ENCODE data around the gene MUC2.

Gene MUC2

DNA sequence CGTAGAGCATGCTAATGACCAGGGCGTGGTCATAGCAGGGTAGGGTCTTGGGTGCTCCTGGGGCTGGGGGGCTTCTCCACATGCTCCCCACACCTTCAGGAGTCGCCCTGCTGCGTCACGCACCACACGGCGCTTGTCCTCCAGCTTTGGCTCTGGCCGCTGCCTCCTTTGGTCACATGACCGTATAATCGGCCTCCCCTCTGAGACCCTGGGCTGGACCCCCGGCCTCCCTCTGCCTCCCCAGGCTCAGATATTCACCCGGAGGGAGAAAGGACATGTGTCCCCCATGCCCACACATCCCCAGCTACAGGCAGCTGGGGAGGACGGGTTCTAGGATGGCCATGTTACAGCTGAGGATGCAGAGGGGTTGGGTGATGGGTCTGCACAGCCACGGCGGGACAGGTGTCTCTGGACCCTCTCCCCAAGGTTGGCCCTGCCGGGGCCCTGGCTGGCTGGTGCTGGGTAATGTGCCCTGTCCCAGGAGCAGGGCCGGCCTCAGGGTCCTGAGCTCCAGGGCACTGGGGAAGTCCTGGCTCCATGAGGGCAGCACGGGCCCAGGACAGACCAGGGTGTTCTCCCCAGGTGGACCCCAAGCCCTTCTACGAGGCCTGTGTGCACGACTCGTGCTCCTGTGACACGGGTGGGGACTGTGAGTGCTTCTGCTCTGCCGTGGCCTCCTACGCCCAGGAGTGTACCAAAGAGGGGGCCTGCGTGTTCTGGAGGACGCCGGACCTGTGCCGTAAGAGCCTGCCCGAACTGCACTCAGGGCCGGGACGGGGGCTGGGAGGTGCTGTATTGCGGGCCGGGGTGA is 14.5 kb downstream of the MUC2 start:
- Histone ChIP-seq H3K9me3 (ENCODE audit: control insufficient read depth in 1 of 2, low read length in 2 of 2) (no peaks in the 10 kb centered on the region), H3K27ac (ENCODE audit: low read depth, low read length) (no peak overlapping the region), H3K4me1 (ENCODE audit: control insufficient read depth in 1 of 2, insufficient read depth in 2 of 2, low read length in 2 of 2) (no peaks in the 10 kb centered on the region), H3K36me3 (ENCODE audit: control insufficient read depth in 1 of 2, insufficient read depth in 2 of 2, low read length in 2 of 2) (peaks cover 0 to 7% of the 10 kb centered on the region in 2 donors), H3K27me3 (ENCODE audit: control insufficient read depth in 1 of 2, insufficient read depth in 2 of 2, low read length in 2 of 2) (no peaks in the 10 kb centered on the region), H3K4me3 (ENCODE audit: low read depth in 1 of 2, low read length in 2 of 2) (no peak overlapping the region), H3K9ac (ENCODE audit: low read depth in 1 of 2, low read length in 2 of 2) (no peak overlapping the region)

GRCh38 chr11:1089738-1090599 is 15.3 kb downstream of the MUC2 start:
- no peak overlapping the region for H3K4me3 ChIP-seq (ENCODE audit: low read depth in 1 of 2, low read length in 2 of 2)
- no peaks in the 10 kb centered on the region for H3K9me3 ChIP-seq (ENCODE audit: control insufficient read depth in 1 of 2, low read length in 2 of 2)
- H3K27me3 ChIP-seq (ENCODE audit: control insufficient read depth in 1 of 2, insufficient read depth in 2 of 2, low read length in 2 of 2) = no peaks in the 10 kb centered on the region
- no peak overlapping the region for H3K9ac ChIP-seq (ENCODE audit: low read depth in 1 of 2, low read length in 2 of 2)
- H3K27ac ChIP-seq (ENCODE audit: low read depth, low read length) = no peak overlapping the region
- H3K36me3 ChIP-seq (ENCODE audit: control insufficient read depth in 1 of 2, insufficient read depth in 2 of 2, low read length in 2 of 2) = peaks cover 0 to 7% of the 10 kb centered on the region in 2 donors
- H3K4me1 ChIP-seq (ENCODE audit: control insufficient read depth in 1 of 2, insufficient read depth in 2 of 2, low read length in 2 of 2) = no peaks in the 10 kb centered on the region

DNA sequence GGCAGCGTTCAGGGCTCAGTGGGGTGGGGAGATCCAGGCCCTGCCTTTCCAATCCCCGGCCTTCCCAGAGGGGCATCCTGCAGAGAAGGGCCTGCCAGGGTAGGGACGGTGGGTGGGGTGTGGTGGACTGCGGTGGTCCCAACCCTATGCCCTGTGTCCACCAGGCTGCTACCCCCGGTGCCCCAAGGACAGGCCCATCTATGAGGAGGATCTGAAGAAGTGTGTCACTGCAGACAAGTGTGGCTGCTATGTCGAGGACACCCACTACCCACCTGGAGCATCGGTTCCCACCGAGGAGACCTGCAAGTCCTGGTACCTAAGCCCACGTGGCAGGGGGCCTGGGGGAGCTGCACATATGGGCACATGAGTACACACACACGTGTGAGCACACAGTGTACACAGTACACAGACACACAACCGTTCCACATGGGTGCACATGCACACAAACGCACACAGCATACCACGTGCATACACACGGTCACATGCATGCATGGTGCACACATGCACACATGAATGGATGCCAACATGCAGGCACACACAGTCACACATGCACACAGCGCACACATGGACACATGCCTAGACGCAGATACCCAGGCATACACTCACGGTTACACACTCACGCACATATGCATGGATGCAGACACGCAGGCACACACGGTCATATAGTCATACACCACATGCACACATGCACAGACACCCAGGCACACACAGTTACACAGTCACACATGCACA is 16.1 kb downstream of the MUC2 start:
- Histone ChIP-seq H3K27ac (ENCODE audit: low read depth, low read length) (no peak overlapping the region), H3K9ac (ENCODE audit: low read depth in 1 of 2, low read length in 2 of 2) (no peak overlapping the region), H3K4me1 (ENCODE audit: control insufficient read depth in 1 of 2, insufficient read depth in 2 of 2, low read length in 2 of 2) (no peaks in the 10 kb centered on the region), H3K4me3 (ENCODE audit: low read depth in 1 of 2, low read length in 2 of 2) (no peak overlapping the region), H3K36me3 (ENCODE audit: control insufficient read depth in 1 of 2, insufficient read depth in 2 of 2, low read length in 2 of 2) (peaks cover 0 to 7% of the 10 kb centered on the region in 2 donors), H3K27me3 (ENCODE audit: control insufficient read depth in 1 of 2, insufficient read depth in 2 of 2, low read length in 2 of 2) (no peaks in the 10 kb centered on the region), H3K9me3 (ENCODE audit: control insufficient read depth in 1 of 2, low read length in 2 of 2) (no peaks in the 10 kb centered on the region)

DNA sequence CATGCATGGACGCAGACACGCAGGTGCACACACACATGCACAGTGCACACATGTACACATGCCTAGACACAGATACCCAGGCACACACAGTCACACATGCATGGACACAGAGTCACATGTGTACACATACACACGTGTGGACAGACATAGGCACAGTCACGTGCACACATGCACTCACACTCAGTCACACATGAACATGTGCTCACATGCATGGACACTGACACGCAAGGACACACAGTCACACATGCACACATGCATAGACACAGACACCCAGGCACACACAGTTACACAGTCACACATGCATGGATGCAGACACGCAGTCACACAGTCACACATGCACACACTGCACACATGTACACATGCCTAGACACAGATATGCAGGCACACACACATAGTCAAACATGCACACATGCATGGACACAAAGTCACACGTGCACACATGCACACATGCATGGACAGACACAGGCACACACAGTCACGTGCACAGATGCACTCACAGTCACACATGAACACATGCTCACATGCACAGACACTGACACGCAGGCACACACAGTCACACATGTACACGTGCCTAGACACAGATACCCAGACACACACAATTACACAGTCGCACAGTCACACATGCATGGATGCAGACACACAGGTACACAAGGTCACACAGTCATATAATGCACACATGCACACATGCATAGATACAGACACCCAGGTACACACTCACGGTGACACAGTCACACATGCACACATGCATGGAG is 16.8 kb downstream of the MUC2 start:
- Histone ChIP-seq H3K9ac (ENCODE audit: low read depth in 1 of 2, low read length in 2 of 2) (no peak overlapping the region), H3K27ac (ENCODE audit: low read depth, low read length) (no peak overlapping the region), H3K4me1 (ENCODE audit: control insufficient read depth in 1 of 2, insufficient read depth in 2 of 2, low read length in 2 of 2) (no peaks in the 10 kb centered on the region), H3K9me3 (ENCODE audit: control insufficient read depth in 1 of 2, low read length in 2 of 2) (no peaks in the 10 kb centered on the region), H3K27me3 (ENCODE audit: control insufficient read depth in 1 of 2, insufficient read depth in 2 of 2, low read length in 2 of 2) (no peaks in the 10 kb centered on the region), H3K4me3 (ENCODE audit: low read depth in 1 of 2, low read length in 2 of 2) (no peak overlapping the region), H3K36me3 (ENCODE audit: control insufficient read depth in 1 of 2, insufficient read depth in 2 of 2, low read length in 2 of 2) (peaks cover 0 to 7% of the 10 kb centered on the region in 2 donors)

- no peak overlapping the region for H3K9ac ChIP-seq (ENCODE audit: low read depth in 1 of 2, low read length in 2 of 2)
- no peaks in the 10 kb centered on the region for H3K4me1 ChIP-seq (ENCODE audit: control insufficient read depth in 1 of 2, insufficient read depth in 2 of 2, low read length in 2 of 2)
- peaks cover 0 to 7% of the 10 kb centered on the region in 2 donors for H3K36me3 ChIP-seq (ENCODE audit: control insufficient read depth in 1 of 2, insufficient read depth in 2 of 2, low read length in 2 of 2)
- no peak overlapping the region for H3K27ac ChIP-seq (ENCODE audit: low read depth, low read length)
- no peaks in the 10 kb centered on the region for H3K27me3 ChIP-seq (ENCODE audit: control insufficient read depth in 1 of 2, insufficient read depth in 2 of 2, low read length in 2 of 2)
- no peak overlapping the region for H3K4me3 ChIP-seq (ENCODE audit: low read depth in 1 of 2, low read length in 2 of 2)
- H3K9me3 ChIP-seq (ENCODE audit: control insufficient read depth in 1 of 2, low read length in 2 of 2) = no peaks in the 10 kb centered on the region
Observed at GRCh38 chr11:1092145-1092670, 17.5 kb downstream of the MUC2 start.

DNA sequence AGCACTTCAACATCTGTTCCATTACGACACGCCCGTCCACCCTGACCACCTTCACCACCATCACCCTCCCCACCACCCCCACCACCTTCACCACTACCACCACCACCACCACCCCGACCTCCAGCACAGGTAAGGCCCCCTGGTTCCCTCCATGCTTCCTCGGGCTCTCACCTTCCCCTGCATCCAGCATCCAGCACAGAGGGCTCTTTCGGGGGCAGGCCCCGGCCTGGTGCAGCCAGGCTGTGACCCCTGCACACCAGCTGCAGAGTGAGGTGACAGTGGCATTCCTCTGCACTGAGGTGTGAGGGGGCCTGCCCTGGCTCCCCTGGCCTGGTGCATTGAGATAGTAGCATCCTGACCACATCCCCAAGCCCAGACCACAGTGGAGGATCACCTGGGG is 18.2 kb downstream of the MUC2 start:
- H3K36me3 ChIP-seq (ENCODE audit: control insufficient read depth in 1 of 2, insufficient read depth in 2 of 2, low read length in 2 of 2) = peaks cover 0 to 7% of the 10 kb centered on the region in 2 donors
- no peaks in the 10 kb centered on the region for H3K4me1 ChIP-seq (ENCODE audit: control insufficient read depth in 1 of 2, insufficient read depth in 2 of 2, low read length in 2 of 2)
- H3K9ac ChIP-seq (ENCODE audit: low read depth in 1 of 2, low read length in 2 of 2) = no peak overlapping the region
- no peaks in the 10 kb centered on the region for H3K27me3 ChIP-seq (ENCODE audit: control insufficient read depth in 1 of 2, insufficient read depth in 2 of 2, low read length in 2 of 2)
- H3K27ac ChIP-seq (ENCODE audit: low read depth, low read length) = no peak overlapping the region
- H3K4me3 ChIP-seq (ENCODE audit: low read depth in 1 of 2, low read length in 2 of 2) = no peak overlapping the region
- H3K9me3 ChIP-seq (ENCODE audit: control insufficient read depth in 1 of 2, low read length in 2 of 2) = no peaks in the 10 kb centered on the region

DNA sequence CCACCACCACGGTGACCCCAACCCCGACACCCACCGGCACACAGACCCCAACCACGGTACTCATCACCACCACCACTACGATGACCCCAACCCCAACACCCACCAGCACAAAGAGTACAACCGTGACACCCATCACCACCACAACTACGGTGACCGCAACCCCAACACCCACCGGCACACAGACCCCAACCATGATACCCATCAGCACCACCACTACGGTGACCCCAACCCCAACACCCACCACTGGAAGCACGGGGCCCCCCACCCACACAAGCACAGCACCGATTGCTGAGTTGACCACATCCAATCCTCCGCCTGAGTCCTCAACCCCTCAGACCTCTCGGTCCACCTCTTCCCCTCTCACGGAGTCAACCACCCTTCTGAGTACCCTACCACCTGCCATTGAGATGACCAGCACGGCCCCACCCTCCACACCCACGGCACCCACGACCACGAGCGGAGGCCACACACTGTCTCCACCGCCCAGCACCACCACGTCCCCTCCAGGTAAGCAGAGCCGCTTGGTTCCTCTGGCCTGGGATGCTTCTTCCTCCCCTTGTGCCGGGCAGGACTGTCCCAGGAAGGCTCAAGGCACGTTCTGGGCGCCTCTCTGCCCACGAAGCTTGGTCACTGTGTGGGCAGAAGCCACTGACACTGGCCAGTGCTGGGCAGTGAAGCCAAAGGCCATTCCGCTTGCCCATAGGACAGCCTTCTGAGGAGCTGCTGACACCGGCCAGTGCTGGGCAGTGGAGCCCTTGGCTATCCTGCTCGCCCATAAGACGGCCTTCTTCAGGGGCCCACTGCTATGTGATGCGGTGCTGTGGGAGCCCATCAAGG is 25.1 kb downstream of the MUC2 start:
- Histone ChIP-seq H3K27ac (ENCODE audit: low read depth, low read length) (no peak overlapping the region), H3K9me3 (ENCODE audit: control insufficient read depth in 1 of 2, low read length in 2 of 2) (peaks cover 0 to 3% of the 10 kb centered on the region in 2 donors), H3K4me3 (ENCODE audit: low read depth in 1 of 2, low read length in 2 of 2) (no peak overlapping the region), H3K36me3 (ENCODE audit: control insufficient read depth in 1 of 2, insufficient read depth in 2 of 2, low read length in 2 of 2) (no peaks in the 10 kb centered on the region), H3K9ac (ENCODE audit: low read depth in 1 of 2, low read length in 2 of 2) (no peak overlapping the region), H3K4me1 (ENCODE audit: control insufficient read depth in 1 of 2, insufficient read depth in 2 of 2, low read length in 2 of 2) (no peaks in the 10 kb centered on the region), H3K27me3 (ENCODE audit: control insufficient read depth in 1 of 2, insufficient read depth in 2 of 2, low read length in 2 of 2) (no peaks in the 10 kb centered on the region)

- no peaks in the 10 kb centered on the region for H3K27me3 ChIP-seq (ENCODE audit: control insufficient read depth in 1 of 2, insufficient read depth in 2 of 2, low read length in 2 of 2)
- H3K4me1 ChIP-seq (ENCODE audit: control insufficient read depth in 1 of 2, insufficient read depth in 2 of 2, low read length in 2 of 2) = no peaks in the 10 kb centered on the region
- no peak overlapping the region for H3K27ac ChIP-seq (ENCODE audit: low read depth, low read length)
- H3K4me3 ChIP-seq (ENCODE audit: low read depth in 1 of 2, low read length in 2 of 2) = no peak overlapping the region
- peaks cover 0 to 3% of the 10 kb centered on the region in 2 donors for H3K9me3 ChIP-seq (ENCODE audit: control insufficient read depth in 1 of 2, low read length in 2 of 2)
- H3K36me3 ChIP-seq (ENCODE audit: control insufficient read depth in 1 of 2, insufficient read depth in 2 of 2, low read length in 2 of 2) = no peaks in the 10 kb centered on the region
- H3K9ac ChIP-seq (ENCODE audit: low read depth in 1 of 2, low read length in 2 of 2) = no peak overlapping the region
Observed at GRCh38 chr11:1100417-1101245, 26.0 kb downstream of the MUC2 start.
